Anterior cingulate cortex (tissue), 58 donors: ENCODE results near the gene PPM1H.
A peak's percentile ranks its signal among the peaks of the same experiment; 100 is the strongest.

Experiments
- DNase-seq, 58 donors: peaks; one replicate each; lab custom pipeline; 2025; lab: John Stamatoyannopoulos, UW

PPM1H gene

DNA sequence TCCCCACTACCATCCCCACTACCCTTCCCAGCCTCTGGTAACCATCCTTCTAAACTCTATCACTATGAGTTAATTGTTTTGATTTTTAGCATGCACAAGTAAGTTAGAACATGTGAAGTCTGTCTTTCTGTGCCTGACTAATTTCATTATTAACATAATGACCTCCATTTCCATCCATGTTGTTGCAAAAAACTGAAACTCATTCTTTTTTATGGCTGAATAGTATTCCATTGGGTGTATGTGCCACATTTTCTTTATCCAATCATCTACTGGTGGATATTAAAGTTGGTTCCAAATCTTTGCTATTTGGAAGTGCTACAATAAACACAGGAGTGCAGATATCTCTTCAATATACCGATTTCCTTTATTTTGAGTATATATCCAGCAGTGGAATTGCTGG lies 13.2 kb upstream of the PPM1H start:
- no peak for DNase-seq

DNA sequence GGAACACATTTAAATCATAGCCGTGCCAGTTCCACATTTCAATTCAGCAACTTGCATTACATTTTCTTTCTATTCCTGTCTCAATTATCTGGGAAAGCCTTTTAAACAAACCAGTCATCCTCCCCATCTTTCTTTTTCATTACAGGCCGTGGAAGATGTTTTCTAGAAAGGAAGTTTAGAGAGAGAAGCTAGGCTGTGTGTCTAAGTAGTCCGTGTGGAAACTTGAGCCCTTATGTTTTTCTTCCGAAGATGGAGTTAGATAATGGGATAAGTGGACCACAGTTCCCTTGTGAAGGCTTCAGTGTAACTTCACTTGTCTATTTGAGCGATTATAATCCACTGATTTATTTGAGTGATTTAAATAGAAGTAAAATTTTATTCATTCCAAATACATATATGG lies 12.4 kb upstream of the PPM1H start:
- no peak for DNase-seq

DNA sequence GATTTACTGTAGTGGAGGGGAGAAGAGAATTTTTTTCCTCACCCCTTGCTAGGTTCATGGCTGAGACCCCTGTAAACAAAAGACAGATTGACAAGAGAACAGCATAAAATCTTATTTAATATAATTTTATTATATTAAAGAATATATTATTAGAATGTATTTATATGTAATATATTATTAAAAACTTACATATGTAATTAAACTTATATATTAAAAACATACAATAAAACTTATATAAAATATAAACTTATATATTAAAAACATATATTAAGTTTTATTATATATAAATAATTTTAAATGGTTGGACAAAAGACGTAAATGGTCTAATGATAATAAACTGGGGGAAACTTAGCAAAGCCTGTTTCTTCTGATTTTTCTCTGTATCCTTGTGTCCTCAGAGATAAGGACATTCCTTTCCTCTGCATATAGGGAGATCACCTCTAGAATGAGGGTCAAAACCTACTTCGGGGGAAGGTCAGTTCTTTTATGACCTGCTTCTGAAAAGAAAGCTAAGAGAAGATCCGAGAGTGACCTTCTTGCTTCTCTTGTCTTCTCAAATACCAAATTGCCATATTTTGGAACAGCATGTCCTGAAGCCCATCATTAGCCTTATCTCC lies 8.9 kb upstream of the PPM1H start:
- DNase-seq: no peak

DNA sequence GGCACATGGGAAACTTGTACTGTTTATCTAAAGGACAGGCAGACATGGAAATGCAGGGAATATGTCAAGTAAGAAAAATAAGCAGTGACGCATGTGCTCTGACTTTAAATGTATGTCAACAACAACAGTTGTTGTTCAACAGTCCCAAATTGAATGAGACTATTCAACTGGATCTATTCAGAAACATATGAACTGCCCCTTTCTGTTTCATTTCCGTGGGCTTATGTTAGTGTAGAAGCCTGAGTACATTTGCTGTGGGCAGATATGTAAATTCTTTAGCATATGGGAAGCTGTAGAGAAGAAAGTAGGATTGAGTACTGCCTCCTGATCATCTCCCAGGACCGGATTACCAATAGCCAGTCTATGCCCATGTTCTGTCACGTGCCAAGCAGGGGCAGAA lies 7.4 kb upstream of the PPM1H start:
- peak in 1 of 58 donors; percentile 16 for DNase-seq

DNA sequence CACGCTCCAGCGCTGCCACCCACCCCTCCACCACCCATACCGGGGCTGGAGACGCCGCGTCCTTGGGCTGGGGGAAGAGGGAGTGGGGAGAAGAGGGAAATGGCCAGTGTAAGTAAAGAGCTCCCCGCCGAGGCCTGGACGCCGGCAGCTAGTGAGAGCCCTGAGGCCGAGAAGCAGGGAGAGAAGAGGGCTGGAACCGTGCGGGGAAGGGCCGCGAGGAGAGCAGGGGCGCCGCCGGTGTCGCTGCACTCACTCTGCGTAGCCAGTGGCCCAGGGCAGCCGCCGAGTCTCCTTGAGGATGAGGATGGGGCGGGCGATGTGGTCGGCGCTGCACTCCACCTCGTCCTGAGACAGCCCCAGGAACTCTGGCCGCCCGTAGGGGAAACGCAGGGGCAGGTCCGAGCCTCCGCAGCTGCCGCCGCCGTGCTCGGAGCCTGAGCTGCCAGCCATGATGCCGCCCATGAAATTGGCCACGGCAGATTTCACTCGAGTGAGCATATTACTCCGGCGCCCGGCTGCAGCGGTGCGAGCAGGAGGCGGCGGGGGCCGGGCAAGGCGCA lies 631 bp downstream of the PPM1H start:
- DNase-seq: peak in 48 of 58 donors; percentile 16 to 77 (median 57)

DNA sequence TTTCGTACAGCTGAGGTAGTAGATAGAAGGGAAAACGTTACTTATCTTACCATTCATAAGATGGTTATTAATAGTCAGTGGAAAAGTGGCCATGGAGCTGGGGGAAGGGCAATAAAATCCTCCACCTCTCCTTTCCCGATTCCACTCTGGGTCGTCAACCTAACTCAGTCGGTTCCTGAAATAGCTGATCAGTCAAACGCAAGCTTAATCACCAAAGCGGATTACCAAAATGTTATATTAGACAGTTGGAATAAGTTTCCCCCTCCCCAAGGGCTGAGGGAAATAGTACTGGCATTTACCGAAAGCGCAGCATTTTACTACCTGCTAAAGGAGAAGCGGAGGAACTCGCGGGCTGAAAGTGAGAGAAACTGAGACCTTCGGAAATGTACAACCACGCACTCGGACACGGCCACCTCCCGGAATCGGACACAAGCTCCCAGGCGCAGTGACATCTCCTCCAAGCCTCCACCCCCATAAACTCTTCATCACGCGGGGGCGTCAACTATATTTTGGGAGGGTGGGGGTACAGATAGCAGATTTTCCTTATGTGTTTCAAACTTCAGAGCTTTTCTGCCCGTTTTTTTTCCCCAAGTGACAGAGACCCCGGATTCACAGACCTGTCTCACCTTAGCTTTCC lies 1.2 kb downstream of the PPM1H start:
- DNase-seq: peak in 25 of 58 donors; percentile 17 to 70 (median 52)

DNA sequence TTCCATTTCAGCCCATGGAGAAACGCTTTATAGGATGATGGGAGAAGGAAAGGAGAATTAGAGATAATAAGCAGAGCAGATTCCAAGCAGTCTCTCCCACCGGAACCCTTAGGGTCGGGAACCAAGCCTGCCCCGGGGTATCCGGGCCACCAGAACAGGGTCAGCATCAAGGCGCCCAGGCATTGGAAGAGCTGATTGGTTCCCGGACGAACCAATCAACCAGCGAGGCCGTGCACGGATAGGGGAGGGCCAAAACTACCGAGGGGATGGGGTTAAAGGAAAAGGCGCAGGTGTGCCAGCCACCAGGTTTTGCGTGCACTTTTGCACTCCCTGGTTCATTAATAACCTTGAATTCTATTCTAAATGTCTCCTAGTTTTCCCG lies 1.7 kb downstream of the PPM1H start:
- peak in 57 of 58 donors; percentile 24 to 90 (median 74) for DNase-seq

DNA sequence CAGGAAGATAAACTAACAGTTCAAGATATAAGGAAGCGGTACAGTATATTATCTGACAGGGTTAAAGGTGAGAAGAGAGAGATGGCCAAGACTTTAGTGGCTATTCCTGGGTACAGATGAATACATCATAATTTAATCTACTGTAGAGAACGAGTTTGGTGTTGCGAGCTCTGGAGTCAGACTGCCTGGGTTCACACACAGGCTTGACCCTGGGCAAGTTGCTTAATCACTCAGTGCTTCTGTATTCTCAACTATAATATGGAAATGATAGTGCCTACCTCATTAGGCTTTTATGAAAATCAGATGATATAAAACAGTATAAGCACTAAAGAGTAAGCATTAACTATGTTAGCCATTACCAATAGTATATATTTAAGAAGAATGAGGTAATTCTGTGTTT lies 3.5 kb downstream of the PPM1H start:
- no peak for DNase-seq

DNA sequence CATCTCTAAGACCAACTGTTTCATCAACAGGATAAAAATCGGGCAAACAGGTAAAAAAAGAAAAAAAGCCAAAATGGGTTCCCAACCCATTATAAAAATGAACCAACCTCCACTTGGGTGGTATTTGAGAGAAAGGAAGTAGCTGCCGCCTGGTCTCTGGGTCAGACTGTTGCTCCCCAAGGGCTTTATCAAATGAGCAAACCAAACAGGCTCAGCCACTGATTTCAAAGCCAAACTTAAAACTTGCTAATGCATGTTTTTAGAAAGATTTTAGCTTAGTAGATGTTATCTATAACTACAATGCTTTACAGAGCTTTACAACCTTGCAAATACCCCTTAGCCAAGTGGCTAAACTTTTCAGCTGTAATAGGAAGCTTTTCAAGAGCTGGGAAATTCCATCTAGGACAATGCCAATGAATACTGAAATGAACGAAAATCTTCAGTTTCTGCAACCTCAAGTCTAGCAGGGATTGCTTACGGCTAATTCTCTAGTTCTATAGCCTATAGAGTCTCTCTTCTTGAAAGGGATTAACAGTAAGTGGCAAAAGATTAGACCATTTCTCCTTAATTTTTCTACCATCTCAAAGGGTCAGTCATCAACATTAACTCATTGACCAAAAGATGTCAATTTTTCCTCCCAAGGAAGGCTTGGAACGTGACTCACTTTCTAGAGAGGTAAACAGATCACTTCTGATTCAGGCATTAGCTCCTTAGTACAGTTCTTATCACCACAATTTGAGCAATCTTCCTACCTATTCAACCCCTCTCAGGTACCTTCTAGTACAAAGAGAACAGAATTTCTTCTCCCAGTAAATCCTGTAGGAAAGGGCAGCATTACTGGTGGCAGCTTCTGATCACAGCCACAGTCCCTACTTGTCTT lies 4.2 kb downstream of the PPM1H start:
- no peak for DNase-seq

DNA sequence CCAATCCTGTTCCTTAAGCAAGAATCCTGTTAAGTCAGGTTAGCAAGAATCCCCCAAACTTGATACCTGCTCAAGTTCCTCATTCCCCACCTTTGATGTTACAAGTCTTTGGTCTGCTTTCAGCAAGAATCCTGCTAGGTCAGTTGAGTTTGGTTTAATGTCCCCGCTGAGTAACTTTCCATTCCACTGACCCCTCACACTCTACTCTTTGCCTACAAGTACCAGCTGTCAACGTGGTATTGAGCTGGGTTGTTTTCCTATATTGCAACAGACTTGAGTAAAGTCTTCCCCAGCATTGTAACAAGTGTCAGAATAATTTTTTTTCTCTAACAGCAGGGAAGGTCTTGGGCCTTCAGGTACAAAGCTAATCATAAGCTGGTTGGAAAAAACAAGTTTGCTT lies 6.3 kb downstream of the PPM1H start:
- no peak for DNase-seq

DNA sequence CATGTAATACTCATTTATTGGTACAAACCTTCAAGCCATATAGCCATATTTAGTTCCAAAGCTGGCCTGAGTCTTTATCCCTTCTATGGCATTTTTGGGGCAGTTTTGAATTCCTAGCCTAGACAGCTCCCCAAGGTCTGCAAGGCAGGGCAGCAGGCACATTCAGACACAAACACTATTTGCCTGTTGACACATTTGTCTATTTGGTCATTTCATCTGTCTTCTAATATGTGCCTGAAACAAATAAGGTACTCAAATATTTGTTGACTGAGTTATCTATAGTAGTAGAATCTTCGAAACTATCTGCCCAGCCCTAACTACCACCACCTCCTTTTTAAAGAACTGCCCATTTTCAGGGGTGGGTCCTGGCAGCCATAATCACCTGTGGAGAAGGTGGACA lies 9.3 kb downstream of the PPM1H start:
- DNase-seq: no peak

DNA sequence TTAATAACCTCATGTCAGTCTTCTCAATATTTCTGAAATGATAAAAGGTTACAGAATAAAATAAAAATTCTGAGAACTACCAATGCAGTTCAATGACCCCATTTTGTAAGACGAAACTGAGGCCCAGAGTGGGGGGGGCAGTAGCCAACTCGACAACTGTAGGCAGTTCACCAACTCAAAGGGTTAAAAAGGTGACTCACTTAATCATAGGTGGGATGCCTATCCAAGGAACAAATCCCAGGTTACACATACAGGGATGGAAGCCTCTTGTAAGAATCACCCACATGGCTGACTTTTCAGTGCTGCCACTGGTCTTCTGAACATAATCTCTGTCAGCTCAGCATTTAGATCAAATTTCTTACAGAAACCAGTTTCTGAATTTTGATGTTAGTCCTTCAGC lies 10.9 kb downstream of the PPM1H start:
- no peak for DNase-seq

DNA sequence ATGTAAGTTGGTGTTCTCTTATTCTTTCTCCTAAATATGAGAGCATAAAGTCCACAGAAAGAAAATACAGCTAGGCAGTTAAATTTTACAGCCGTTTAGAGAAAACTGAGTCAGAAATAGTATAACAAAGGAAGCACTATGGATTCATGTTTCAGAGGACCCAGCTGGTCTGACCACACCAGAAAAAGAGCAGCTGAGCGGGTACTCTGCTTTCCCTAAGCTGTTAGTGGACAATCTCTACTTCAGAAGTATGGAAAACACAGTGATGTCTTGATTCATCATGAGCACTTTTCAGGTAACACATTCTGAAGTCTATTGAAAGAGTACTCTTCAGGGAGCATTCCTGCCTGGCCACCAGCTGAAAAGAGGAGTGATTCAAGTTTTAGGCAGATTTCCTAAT lies 12.4 kb downstream of the PPM1H start:
- peak in 17 of 58 donors; percentile 2 to 57 (median 24) for DNase-seq

DNA sequence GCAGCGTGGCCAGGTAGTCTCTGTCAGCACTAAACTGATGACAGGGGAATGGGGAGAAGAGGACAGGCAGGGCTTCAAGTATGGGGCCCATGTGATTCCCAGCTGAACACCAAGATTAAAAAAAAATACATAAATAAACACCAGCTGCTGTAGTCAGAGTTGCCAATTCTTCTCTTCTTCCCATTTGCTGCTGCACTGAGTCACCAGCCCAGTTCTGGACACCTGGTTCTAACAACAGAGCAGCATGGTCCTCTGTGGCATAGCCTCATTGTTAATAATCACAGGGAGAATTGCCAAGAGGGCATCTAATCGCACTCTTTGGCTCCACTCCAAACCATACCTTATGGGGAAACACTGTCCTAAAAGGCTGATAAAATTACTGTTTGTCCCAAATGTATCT lies 15.1 kb downstream of the PPM1H start:
- peak in 37 of 58 donors; percentile 3 to 74 (median 32) for DNase-seq

DNA sequence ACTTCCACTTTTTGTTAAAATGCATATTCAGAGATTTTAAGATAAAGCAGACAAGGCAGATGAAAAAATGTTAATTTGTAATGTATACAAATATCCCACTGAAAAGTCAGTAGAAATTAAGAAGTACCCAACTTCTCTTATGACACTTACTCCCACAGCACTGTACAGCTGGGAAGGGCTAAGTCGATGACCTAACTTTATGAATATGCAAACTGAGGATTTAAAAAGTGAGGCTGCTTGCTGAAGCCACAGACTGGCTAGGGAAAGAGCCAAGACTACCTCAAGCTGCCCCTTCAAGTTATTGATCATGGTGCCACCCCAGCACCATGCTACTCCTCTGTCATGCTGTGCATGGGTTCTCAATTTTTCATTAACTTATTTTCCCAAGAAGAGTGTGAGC lies 17.0 kb downstream of the PPM1H start:
- no peak for DNase-seq

DNA sequence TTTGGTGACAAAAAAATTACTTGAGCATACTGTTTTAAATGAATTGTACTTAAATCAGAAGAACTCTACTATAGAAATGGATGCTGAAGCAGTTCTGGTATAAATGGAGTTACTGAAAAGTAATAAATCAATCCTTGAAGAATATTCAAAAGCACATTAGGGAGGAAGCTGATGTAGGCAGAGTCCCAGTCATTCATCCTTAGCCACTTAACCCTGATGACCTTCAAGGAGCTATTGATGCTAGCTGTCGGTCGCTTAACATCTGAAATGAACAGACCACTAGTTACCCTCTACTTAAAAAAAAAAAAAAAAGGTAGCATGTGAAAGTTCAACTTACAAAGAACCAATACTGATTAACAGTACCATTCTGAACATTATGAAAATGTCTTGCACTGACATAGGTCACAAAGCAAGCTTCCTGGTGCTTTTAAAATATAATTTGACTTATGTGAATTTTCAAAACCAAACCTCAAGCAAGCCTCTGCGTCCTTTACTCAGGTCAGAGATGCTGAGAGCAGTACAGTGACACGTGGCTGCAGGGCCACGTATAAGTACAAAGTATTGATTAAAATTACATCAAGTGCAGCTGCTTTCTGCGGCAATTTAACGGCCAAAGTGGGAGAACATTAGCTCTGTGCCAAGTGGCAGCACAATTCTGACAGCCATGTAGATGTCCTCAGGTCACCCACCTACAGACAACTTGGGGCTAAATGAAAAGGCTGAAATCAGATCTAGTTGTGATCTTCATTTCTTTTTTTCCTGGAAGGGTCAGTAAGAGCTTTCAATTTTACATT lies 18.1 kb downstream of the PPM1H start:
- DNase-seq: no peak

DNA sequence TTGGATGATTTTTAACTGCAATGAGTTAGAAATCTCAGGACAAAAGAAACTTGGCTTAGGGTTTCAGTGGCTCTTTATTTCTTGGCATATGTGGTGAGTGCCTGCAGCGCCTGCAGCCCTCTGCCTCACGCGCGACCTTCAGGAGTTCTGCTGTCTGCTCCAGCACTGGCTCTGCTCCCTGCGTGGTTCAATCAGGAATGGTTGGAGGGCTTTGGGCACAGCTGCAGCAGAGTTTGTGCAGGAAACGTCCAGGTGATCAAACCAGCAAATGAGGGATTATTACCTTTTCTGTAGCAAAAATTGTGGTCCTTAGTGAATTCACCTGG lies 19.8 kb downstream of the PPM1H start:
- DNase-seq: no peak

DNA sequence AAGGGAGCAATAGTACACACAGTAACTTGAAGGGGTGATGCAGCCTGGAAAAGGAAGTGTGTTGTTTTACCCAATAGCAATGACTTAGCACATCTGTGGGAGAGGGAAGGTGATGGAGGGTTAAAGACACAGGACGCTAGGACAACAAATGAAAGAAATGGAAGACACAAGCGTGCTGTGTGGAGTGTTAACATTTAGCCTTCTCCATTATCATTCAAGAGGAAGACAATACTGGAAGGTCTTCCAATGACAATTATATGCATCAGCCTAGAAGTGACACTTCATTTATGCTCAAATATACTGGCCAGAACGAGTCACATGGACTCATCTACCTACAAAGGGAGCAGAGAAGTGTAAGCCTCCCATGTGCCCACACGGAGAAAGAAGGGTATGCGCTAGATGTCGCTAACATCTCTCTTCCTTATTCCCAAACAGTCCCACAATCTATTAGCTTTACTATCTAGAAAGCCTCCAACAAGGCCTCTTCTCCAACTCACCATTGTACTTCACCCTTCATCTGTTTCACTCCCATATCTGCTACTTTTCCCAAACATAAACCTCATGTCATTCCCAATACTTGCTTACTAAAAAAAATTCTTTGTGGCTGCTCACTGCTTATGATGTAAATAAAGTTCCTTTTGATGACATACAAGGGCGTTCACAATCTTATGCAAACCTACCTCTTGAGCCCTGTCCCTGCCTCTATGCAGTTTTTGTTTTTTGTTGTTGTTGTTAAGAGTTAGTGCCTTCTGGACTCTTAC lies 20.3 kb downstream of the PPM1H start:
- DNase-seq: no peak

DNA sequence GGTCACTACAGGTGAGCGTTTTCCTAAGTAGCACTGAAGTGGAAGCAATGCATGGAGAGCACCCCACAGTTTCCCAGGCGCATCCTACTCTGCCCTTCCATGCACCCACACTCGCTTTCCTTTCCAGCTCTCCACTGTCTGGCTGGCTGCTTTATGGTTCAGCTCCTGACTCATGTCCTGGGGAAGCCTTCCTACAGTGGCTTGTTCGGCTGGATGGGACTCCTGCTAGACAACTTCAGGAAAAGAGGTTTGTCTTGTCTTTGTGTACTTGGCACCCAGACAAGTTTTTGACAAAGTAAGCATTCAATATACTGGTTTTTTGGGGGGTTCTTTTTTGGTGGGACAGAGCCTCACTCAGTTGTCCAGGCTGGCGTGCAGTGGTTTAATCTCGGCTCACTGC lies 21.6 kb downstream of the PPM1H start:
- DNase-seq: no peak

DNA sequence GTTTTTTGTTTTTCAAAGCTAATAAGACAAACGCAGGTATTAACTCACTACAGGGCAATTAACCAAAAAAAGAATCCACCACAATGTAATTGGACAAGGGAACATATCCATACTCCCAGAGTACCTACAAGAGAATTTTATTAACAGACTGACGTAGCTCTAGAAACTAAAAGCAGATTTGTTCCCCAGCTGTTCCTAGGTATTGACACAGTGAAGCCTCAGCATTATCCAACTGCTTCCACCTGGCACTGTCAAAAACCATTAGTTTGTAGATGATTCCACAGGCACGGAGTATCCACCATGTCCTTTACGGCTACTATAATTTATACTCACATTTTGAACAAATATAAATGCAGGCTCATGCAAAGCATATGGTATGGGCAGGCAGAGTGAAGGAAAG lies 22.3 kb downstream of the PPM1H start:
- DNase-seq: no peak
